GM18520 (cell line): ENCODE data around the gene SF1.

ENCODE experiments used
- ATAC-seq: cut with Tn5 transposase; IDR thresholded peaks from one replicate; pipeline ENCODE4 v1.9.1; 2021; ENCODE audit not compliant: unreplicated experiment

The SF1 gene

GRCh38 chr11:64762674-64763525 lies 15.4 kb downstream of the SF1 start:
- ATAC-seq = no peak

- ATAC-seq = no peak
These were observed 16.1 kb downstream of the SF1 start for GRCh38 chr11:64762277-64762673.

GRCh38 chr11:64760759-64761420 lies 17.5 kb downstream of the SF1 start:
- ATAC-seq = no peak

GRCh38 chr11:64759722-64760719 lies 18.3 kb downstream of the SF1 start, which contains the start of gene PYGM:
Gene PYGM (minus strand): TSS chr11:64759974. CDS start chr11:64759898, 76 bp downstream.
- no peak for ATAC-seq

- no peak for ATAC-seq
These were observed 19.1 kb downstream of the SF1 start for GRCh38 chr11:64759131-64759721.

- ATAC-seq = no peak
These were observed 19.8 kb downstream of the SF1 start for GRCh38 chr11:64758330-64759079.

GRCh38 chr11:64757549-64758329 lies 20.6 kb downstream of the SF1 start:
- no peak for ATAC-seq

- no peak for ATAC-seq
These were observed 22.5 kb downstream of the SF1 start for GRCh38 chr11:64755681-64756361.

- ATAC-seq = no peak
These were observed 23.3 kb downstream of the SF1 start for GRCh38 chr11:64754919-64755662.

- no peak for ATAC-seq
These were observed 24.0 kb downstream of the SF1 start for GRCh38 chr11:64754124-64754918.

- no peak for ATAC-seq
These were observed 24.8 kb downstream of the SF1 start for GRCh38 chr11:64753380-64754123.

GRCh38 chr11:64753019-64753379 lies 25.3 kb downstream of the SF1 start:
- ATAC-seq = no peak

GRCh38 chr11:64752175-64752970 lies 26.0 kb downstream of the SF1 start:
- ATAC-seq = no peak

- ATAC-seq = no peak
These were observed 26.8 kb downstream of the SF1 start for GRCh38 chr11:64751580-64751979.

GRCh38 chr11:64751136-64751535 lies 27.2 kb downstream of the SF1 start:
- ATAC-seq = no peak
